ENCODE results near the gene RPS19BP1.
"Not testable (repeated sequence)": the region's sequence is repeated elsewhere in the genome, so short reads cannot be mapped to it uniquely, and the experiment has no call there.

- TF ChIP-seq EZH2 (IDR thresholded peaks at IDR 0.05); POLR2AphosphoS5 (IDR thresholded peaks at IDR 0.05; ENCODE audit: borderline replicate concordance, low read depth, low read length); FOXP2 (optimal IDR thresholded peaks at IDR 0.05; ENCODE audit: control extremely low read depth, extremely low read length, insufficient read depth): not testable (repeated sequence)
Measured at GRCh38 chr22:39507021-39507420, 25.5 kb downstream of the RPS19BP1 start.
